ENCODE data around the gene MYMX. TPM values are rescaled to one million over a fixed set of nuclear protein-coding genes. Genes with fewer than 3 reads are reported as not detected.

MYMX gene
- total RNA-seq, 3 donors from 2014 or later, result 0.88 to 3.4 (median 2.9) TPM

- Histone ChIP-seq H3K36me3 (no peaks in the 10 kb centered on the region), H3K4me1 (no peaks in the 10 kb centered on the region), H3K27ac (peak overlapping the region; percentile 56 to 88), H3K9me3 (no peaks in the 10 kb centered on the region), H3K4me3 (peak overlapping the region in 1 of 3 donors; percentile 29), H3K27me3 (no peaks in the 10 kb centered on the region)
- peak in 1 of 2 donors; percentile 74 for DNase-seq (ENCODE audit: low spot score in 2 of 2)
- TF ChIP-seq POLR2A (IDR thresholded peaks at IDR 0.05) (no peak), POLR2AphosphoS5 (IDR thresholded peaks at IDR 0.05) (no peak), CTCF (IDR thresholded peaks at IDR 0.05) (no peak)
- intact Hi-C loops (cut with DNase I; ENCODE audit: low total_unique reads), result no loop called here
These were observed 15.0 kb upstream of the MYMX start for GRCh38 chr6:44201638-44202303.

DNA sequence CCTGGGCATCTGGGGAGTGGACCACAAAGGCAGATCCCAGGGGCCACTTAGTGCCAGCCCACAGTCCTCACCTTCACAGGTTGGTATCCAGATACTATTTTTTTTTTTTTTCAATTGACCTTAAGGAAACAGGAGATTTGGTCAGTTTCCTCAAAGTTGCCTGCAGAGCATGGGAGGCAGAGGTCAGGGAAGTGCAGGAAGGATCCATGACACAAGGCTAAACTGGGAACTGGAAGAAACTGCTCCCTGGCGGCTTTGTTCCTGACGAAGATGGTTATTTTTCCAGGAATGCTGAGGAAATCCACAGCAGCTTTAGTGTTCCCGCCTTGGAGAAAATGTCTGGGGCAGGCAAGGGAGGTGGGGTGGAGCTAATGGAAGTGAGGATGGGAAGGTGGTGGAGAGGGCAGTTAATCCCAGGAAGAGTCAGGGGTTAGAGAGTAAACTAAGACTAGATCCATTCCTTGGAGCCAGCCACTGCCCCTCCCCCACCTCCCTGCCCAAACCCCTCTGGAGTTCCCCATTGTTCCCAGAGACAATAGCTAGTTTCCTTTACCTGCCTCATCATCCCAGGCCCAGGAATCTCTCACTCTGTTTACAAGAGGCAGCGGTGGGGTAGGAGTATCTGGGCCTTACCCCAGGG lies 14.3 kb upstream of the MYMX start:
- peak overlapping the region; percentile 29 to 88 for H3K27ac ChIP-seq
- DNase-seq (ENCODE audit: low spot score in 2 of 2), result no peak
- intact Hi-C loops (cut with DNase I; ENCODE audit: low total_unique reads), result no loop called here

DNA sequence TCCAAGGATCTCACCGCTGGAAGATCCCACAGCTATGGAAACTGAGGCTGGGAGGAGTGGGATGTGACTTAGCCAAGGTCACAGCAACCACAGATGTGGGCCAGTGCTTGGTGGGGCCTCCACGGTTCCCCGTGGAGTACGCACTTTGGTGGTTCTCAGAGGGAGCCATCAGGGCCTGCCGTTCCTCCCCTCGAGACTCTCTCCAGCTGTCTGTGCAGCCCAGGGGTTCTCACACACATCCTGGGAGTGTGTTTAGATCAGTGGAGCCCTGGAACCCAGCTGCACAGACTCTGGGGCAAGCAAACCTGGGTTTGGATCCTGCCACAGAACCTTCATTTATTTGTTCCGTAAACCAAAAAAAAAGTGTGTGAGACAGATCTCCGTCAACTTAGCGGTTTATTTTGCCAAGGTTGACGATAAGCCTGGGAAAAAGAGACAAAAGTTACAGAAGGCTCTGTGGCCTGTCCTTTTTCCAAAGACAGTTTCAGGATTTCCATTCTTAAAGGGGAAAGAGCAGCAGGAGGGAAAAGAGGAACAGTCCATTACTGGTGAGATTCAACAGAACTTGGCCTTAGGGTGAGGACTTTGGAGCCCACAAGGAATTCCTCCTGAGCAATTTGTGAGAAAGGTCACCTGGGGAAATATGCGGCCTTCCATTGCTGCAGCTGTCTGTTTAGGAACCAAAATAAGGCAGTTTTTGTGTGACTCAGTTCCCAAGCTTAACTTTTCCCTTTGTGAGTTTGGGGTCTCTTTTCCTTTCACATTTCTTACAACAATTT lies 13.6 kb upstream of the MYMX start:
- Histone ChIP-seq H3K36me3 (no peaks in the 10 kb centered on the region), H3K27ac (peak overlapping the region; percentile 29 to 78), H3K4me3 (no peak overlapping the region), H3K9me3 (no peaks in the 10 kb centered on the region), H3K27me3 (no peaks in the 10 kb centered on the region), H3K4me1 (no peaks in the 10 kb centered on the region)
- DNase-seq (ENCODE audit: low spot score in 2 of 2), result no peak
- intact Hi-C loops (cut with DNase I; ENCODE audit: low total_unique reads), result no loop called here
- TF ChIP-seq CTCF (IDR thresholded peaks at IDR 0.05) (no peak), POLR2AphosphoS5 (IDR thresholded peaks at IDR 0.05) (no peak), POLR2A (IDR thresholded peaks at IDR 0.05) (no peak)

More for the DNA sequence above, 14.3 kb upstream of the MYMX start:
- TF ChIP-seq POLR2A (IDR thresholded peaks at IDR 0.05), result no peak
- no peak for TF ChIP-seq POLR2AphosphoS5 (IDR thresholded peaks at IDR 0.05)
- TF ChIP-seq CTCF (IDR thresholded peaks at IDR 0.05), result no peak
- Histone ChIP-seq H3K4me3 (no peak overlapping the region), H3K36me3 (no peaks in the 10 kb centered on the region), H3K4me1 (no peaks in the 10 kb centered on the region), H3K9me3 (no peaks in the 10 kb centered on the region), H3K27me3 (no peaks in the 10 kb centered on the region)

GRCh38 chr6:44203955-44204354 lies 12.8 kb upstream of the MYMX start:
- no peaks in the 10 kb centered on the region for H3K9me3 ChIP-seq
- intact Hi-C loops (cut with DNase I; ENCODE audit: low total_unique reads), result no loop called here
- TF ChIP-seq CTCF (IDR thresholded peaks at IDR 0.05) (no peak), POLR2AphosphoS5 (IDR thresholded peaks at IDR 0.05) (no peak), POLR2A (IDR thresholded peaks at IDR 0.05) (no peak)
- no peaks in the 10 kb centered on the region for H3K36me3 ChIP-seq
- H3K4me1 ChIP-seq, result no peaks in the 10 kb centered on the region
- no peaks in the 10 kb centered on the region for H3K27me3 ChIP-seq
- H3K27ac ChIP-seq, result no peak overlapping the region
- no peak overlapping the region for H3K4me3 ChIP-seq
- no peak for DNase-seq (ENCODE audit: low spot score in 2 of 2)

- no peak overlapping the region for H3K4me3 ChIP-seq
- no peak overlapping the region for H3K27ac ChIP-seq
- no peaks in the 10 kb centered on the region for H3K9me3 ChIP-seq
- TF ChIP-seq CTCF (IDR thresholded peaks at IDR 0.05), result no peak
- TF ChIP-seq POLR2A (IDR thresholded peaks at IDR 0.05), result no peak
- TF ChIP-seq POLR2AphosphoS5 (IDR thresholded peaks at IDR 0.05), result no peak
- no peaks in the 10 kb centered on the region for H3K4me1 ChIP-seq
- H3K36me3 ChIP-seq, result no peaks in the 10 kb centered on the region
- H3K27me3 ChIP-seq, result no peaks in the 10 kb centered on the region
- intact Hi-C loops (cut with DNase I; ENCODE audit: low total_unique reads), result no loop called here
- DNase-seq (ENCODE audit: low spot score in 2 of 2), result no peak
These were observed 8.8 kb upstream of the MYMX start for GRCh38 chr6:44207966-44208365.
